SK-N-SH treated with all-trans-retinoic acid at 6 μM for 48 hours (cell line): ENCODE data around the gene ALK.

ENCODE experiments used
- ATAC-seq: fragments of 200-7000 bp; cut with Tn5 transposase; 3 replicates; pipeline ENCODE4 v1.9.1; 2020; ENCODE audit warnings: mild to moderate bottlenecking, moderate library complexity
- ARNTL ChIP-seq: fragments of 450-650 bp; formaldehyde crosslinking; IDR thresholded peaks from 2 replicates; pipeline ENCODE4 v1.5.0; 2020; ENCODE audit warnings: low read depth, mild to moderate bottlenecking, moderate library complexity, borderline replicate concordance
- BACH2 ChIP-seq: fragments of 250-450 bp; sonication (Bioruptor Pico); IDR thresholded peaks from 2 replicates; pipeline ENCODE4 v1.9.0; 2021; ENCODE audit warnings: mild to moderate bottlenecking, borderline replicate concordance
- CREB5 ChIP-seq: fragments of 250-450 bp; sonication (Bioruptor Pico); IDR thresholded peaks from 2 replicates; pipeline ENCODE4 v1.5.1; 2020; ENCODE audit warnings: low read depth, mild to moderate bottlenecking, moderate library complexity
- CSRNP3 ChIP-seq: fragments of 250-450 bp; sonication (Bioruptor Pico); IDR thresholded peaks from 2 replicates; pipeline ENCODE4 v1.5.1; 2021; ENCODE audit warnings: mild to moderate bottlenecking, moderate library complexity
- ESRRG ChIP-seq: fragments of 250-450 bp; sonication (Bioruptor Pico); IDR thresholded peaks from 2 replicates; pipeline ENCODE4 v1.6.1; 2021; ENCODE audit warnings: mild to moderate bottlenecking
- GLIS3 ChIP-seq: fragments of 250-450 bp; sonication (Bioruptor Pico); IDR thresholded peaks from 2 replicates; pipeline ENCODE4 v1.5.0; 2020; ENCODE audit warnings: mild to moderate bottlenecking, moderate library complexity
- ISL1 ChIP-seq: fragments of 250-450 bp; sonication (Bioruptor Pico); IDR thresholded peaks from 2 replicates; pipeline ENCODE4 v2.1.2; 2022; ENCODE audit warnings: mild to moderate bottlenecking, moderate library complexity
- OSR1 ChIP-seq: fragments of 250-450 bp; sonication (Bioruptor Pico); IDR thresholded peaks from 2 replicates; pipeline ENCODE4 v1.8.0; 2022; ENCODE audit warnings: moderate library complexity, mild to moderate bottlenecking, inconsistent platforms
- PPARA ChIP-seq: fragments of 250-450 bp; sonication (Bioruptor Pico); IDR thresholded peaks from 2 replicates; pipeline ENCODE4 v1.5.0; 2020; ENCODE audit warnings: mild to moderate bottlenecking, borderline replicate concordance
- RARB ChIP-seq: fragments of 250-450 bp; sonication (Bioruptor Pico); IDR thresholded peaks from 2 replicates; pipeline ENCODE4 v1.8.0; 2021; ENCODE audit warnings: mild to moderate bottlenecking, moderate library complexity
- SNAI2 ChIP-seq: fragments of 250-450 bp; sonication (Bioruptor Pico); IDR thresholded peaks from 2 replicates; pipeline ENCODE4 v1.5.0; 2020; ENCODE audit warnings: mild to moderate bottlenecking, moderate library complexity
- TCF4 ChIP-seq: fragments of 250-450 bp; sonication (Bioruptor Pico); IDR thresholded peaks from 2 replicates; pipeline ENCODE4 v1.8.0; 2021; ENCODE audit warnings: mild to moderate bottlenecking, moderate library complexity, borderline replicate concordance
- TOX ChIP-seq: fragments of 250-450 bp; sonication (Bioruptor Pico); IDR thresholded peaks from 2 replicates; pipeline ENCODE4 v1.8.0; 2021; ENCODE audit warnings: mild to moderate bottlenecking, moderate library complexity, borderline replicate concordance
- TSHZ2 ChIP-seq: fragments of 250-450 bp; sonication (Bioruptor Pico); IDR thresholded peaks from 2 replicates; pipeline ENCODE4 v1.5.0; 2020; ENCODE audit warnings: mild to moderate bottlenecking, moderate library complexity
- ZC3H10 ChIP-seq: fragments of 250-450 bp; sonication (Bioruptor Pico); IDR thresholded peaks from 2 replicates; pipeline ENCODE4 v1.5.1; 2021; ENCODE audit warnings: mild to moderate bottlenecking, moderate library complexity
- ZFP3 ChIP-seq: fragments of 250-450 bp; sonication (Bioruptor Pico); IDR thresholded peaks from 2 replicates; pipeline ENCODE4 v1.5.0; 2020; ENCODE audit warnings: mild to moderate bottlenecking, moderate library complexity
- ZNF565 ChIP-seq: fragments of 450-650 bp; formaldehyde crosslinking; conservative IDR thresholded peaks from 2 replicates; pipeline ENCODE4 v1.5.0; 2020; ENCODE audit warnings: low read depth, mild to moderate bottlenecking, moderate library complexity
- ZNF70 ChIP-seq: fragments of 450-650 bp; formaldehyde crosslinking; IDR thresholded peaks from 2 replicates; pipeline ENCODE4 v1.5.0; 2020; ENCODE audit warnings: mild to moderate bottlenecking, moderate library complexity
- ZNF8 ChIP-seq: fragments of 450-650 bp; formaldehyde crosslinking; IDR thresholded peaks from 2 replicates; pipeline ENCODE4 v1.5.0; 2020; ENCODE audit warnings: mild to moderate bottlenecking, moderate library complexity

Gene ALK

DNA sequence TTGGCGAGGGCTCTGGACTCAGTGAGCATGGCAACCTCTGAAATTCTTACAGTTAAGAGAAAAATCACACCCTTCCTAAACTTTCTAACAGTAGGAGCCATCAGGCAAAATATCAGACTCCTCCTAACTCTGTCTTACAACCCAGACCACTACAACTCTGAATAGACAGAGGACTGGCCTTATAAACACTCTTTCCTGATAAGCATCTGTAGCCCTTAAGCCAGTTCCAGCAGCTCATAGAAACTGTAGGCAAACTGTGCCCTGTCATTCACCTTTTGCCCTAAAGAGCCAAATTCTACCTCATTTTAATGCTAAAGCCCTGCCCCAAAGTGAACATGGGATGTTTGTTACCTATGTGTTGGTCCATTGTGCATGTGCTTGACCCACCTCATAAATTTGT is 304.8 kb downstream of the ALK start (continued):
- no peak for TF ChIP-seq CREB5 (CRISPR knock-in tag)
- TF ChIP-seq SNAI2 (CRISPR knock-in tag), result no peak
- no peak for TF ChIP-seq ESRRG (CRISPR knock-in tag)
- TF ChIP-seq, all 23 proteins: peak for 0

DNA sequence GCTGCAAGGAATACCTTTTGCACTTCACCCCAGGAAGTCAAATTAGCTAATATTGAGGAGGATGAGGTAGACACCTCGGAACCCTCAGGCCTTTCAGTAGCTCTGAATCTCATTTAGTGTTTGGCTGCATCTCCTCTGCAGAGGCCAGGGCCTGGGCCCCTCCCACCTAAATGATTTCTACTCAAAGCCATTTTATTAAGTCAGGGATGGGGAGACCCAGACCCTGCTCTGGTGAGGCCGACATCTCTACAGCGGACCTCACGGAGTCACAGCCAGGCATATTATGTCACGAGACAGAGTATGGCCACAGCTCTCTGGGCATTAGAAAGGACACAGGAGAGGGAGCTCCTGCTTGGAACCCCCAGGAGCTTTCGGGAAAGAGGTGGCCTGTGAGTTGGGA is 305.5 kb downstream of the ALK start:
- no peak for ATAC-seq
- no peak for TF ChIP-seq OSR1 (CRISPR knock-in tag)
- TF ChIP-seq ESRRG (CRISPR knock-in tag), result no peak
- TF ChIP-seq PPARA (CRISPR knock-in tag), result no peak
- no peak for TF ChIP-seq BACH2 (CRISPR knock-in tag)
- no peak for TF ChIP-seq ZNF70 (CRISPR knock-in tag)
- TF ChIP-seq ZNF565 (CRISPR knock-in tag), result no peak
- TF ChIP-seq TCF4 (CRISPR knock-in tag), result no peak
- no peak for TF ChIP-seq TSHZ2
- no peak for TF ChIP-seq CSRNP3 (CRISPR knock-in tag)
- TF ChIP-seq CREB5 (CRISPR knock-in tag), result no peak
- no peak for TF ChIP-seq GLIS3
- TF ChIP-seq RARB, result no peak
- no peak for TF ChIP-seq ARNTL (CRISPR knock-in tag)
- TF ChIP-seq ISL1, result no peak
- TF ChIP-seq TOX (CRISPR knock-in tag), result no peak
- TF ChIP-seq ZFP3 (CRISPR knock-in tag), result no peak
- no peak for TF ChIP-seq ZC3H10 (CRISPR knock-in tag)
- no peak for TF ChIP-seq ZNF8 (CRISPR knock-in tag)
- no peak for TF ChIP-seq SNAI2 (CRISPR knock-in tag)

GRCh38 chr2:29615183-29615582 is 306.2 kb downstream of the ALK start:
- TF ChIP-seq SNAI2 (CRISPR knock-in tag) (no peak), TSHZ2 (no peak), RARB (no peak), CSRNP3 (CRISPR knock-in tag) (no peak), ARNTL (CRISPR knock-in tag) (no peak)
- no peak for ATAC-seq
